CD4-positive, alpha-beta T cell (primary cell): ENCODE measurements around the gene FUT7. TPM values are rescaled to one million over a fixed set of nuclear protein-coding genes. Genes with fewer than 3 reads are reported as not detected.

ENCODE experiments used
- ATAC-seq: fragments of 200-7000 bp; cut with Tn5 transposase; one replicate; pipeline ENCODE4 v1.10.0; 2022; ENCODE audit warnings: mild to moderate bottlenecking; ENCODE audit not compliant: poor library complexity
- CTCF ChIA-PET: fragments of 350-600 bp; sonication (Branson Sonifier 250); formaldehyde crosslinking; loops from one replicate; lab custom pipeline; 2021; ENCODE audit warnings: antibody characterized with exemption, inconsistent platforms; lab: Charles Lee
- POLR2A ChIA-PET: fragments of 350-600 bp; sonication (Branson Sonifier 250); formaldehyde crosslinking; loops from one replicate; lab custom pipeline; 2021; ENCODE audit warnings: antibody characterized with exemption, inconsistent platforms; lab: Charles Lee
- DNase-seq, 14 experiments: peaks; one replicate each; pipeline ENCODE4 v3.0.0-alpha.2; 2013 to 2020; ENCODE audit warnings: mixed read lengths in 2 of 14
- H3K27ac ChIP-seq, 2 donors: one replicate each; pipeline versions ENCODE4 v1.5.1 to v1.7.0; 2013; ENCODE audit warnings: low read length in 2 of 2, low read depth in 1 of 2, mild to moderate bottlenecking in 1 of 2
- H3K27me3 ChIP-seq, 2 experiments: 1 replicate in 1 of 2; 2 replicates in 1 of 2; pipeline versions ENCODE4 v1.6.1 to v1.7.0; 2013; ENCODE audit warnings: low read length in 2 of 2, control low read depth in 1 of 2, mild to moderate bottlenecking in 1 of 2, moderate library complexity in 1 of 2; ENCODE audit not compliant: insufficient read depth in 2 of 2, control insufficient read depth in 1 of 2
- H3K36me3 ChIP-seq: one replicate; pipeline ENCODE4 v1.6.1; 2013; ENCODE audit warnings: low read length, control low read depth; ENCODE audit not compliant: insufficient read depth
- H3K4me1 ChIP-seq: one replicate; pipeline ENCODE4 v1.6.1; 2013; ENCODE audit warnings: low read length, control low read depth; ENCODE audit not compliant: insufficient read depth
- H3K4me3 ChIP-seq: one replicate; pipeline ENCODE4 v1.5.1; 2013; ENCODE audit warnings: mild to moderate bottlenecking, low read length, moderate library complexity
- H3K9me3 ChIP-seq, 2 experiments: 1 replicate in 1 of 2; 2 replicates in 1 of 2; pipeline versions ENCODE4 v1.6.1 to v1.7.0; 2013; ENCODE audit warnings: low read length in 2 of 2, mild to moderate bottlenecking in 2 of 2, control low read depth in 1 of 2, moderate library complexity in 1 of 2; ENCODE audit not compliant: control insufficient read depth in 1 of 2, insufficient read depth in 1 of 2
- H3K27ac Mint-ChIP-seq: one replicate; pipeline ENCODE4 v1.8.0; 2020; ENCODE audit warnings: mixed read lengths
- H3K27me3 Mint-ChIP-seq: one replicate; pipeline ENCODE4 v1.8.0; 2021; ENCODE audit warnings: mixed read lengths
- H3K36me3 Mint-ChIP-seq: one replicate; pipeline ENCODE4 v1.8.0; 2021; ENCODE audit warnings: low read depth, mixed read lengths
- H3K4me1 Mint-ChIP-seq: one replicate; pipeline ENCODE4 v1.8.0; 2021; ENCODE audit warnings: low read depth, mixed read lengths
- H3K4me3 Mint-ChIP-seq: one replicate; pipeline ENCODE4 v1.8.0; 2020; ENCODE audit warnings: mild to moderate bottlenecking, mixed read lengths
- H3K9me3 Mint-ChIP-seq: one replicate; pipeline ENCODE4 v1.8.0; 2020; ENCODE audit warnings: mixed read lengths
- intact Hi-C, 2 experiments: fragments of 100-400 bp; cut with DNase I in 1 of 2; cut with micrococcal nuclease in 1 of 2; formaldehyde crosslinking; loops; one replicate each; pipeline versions ENCODE4 v1.15.1 to v1.9.0; 2023 to 2025; cut with DNase I, micrococcal nuclease
- total RNA-seq, 174 experiments: library from RNA in 2 of 174; stranded (reverse) in 2 of 174; gene quantifications; one replicate each; pipeline ENCODE4 v1.2.3 and lab custom pipeline; 2021 to 2026
- TF ChIP-seq, protein P1 (sequence below): fragments of 200-600 bp; IDR thresholded peaks from one replicate; pipeline ENCODE4 v1.8.0; 2022; ENCODE audit warnings: antibody characterized with exemption, mild to moderate bottlenecking

FUT7 gene
- total RNA-seq, 2 experiments from 2014 or later = 1.7 to 1.8 TPM

- TF ChIP-seq, protein P1, sequence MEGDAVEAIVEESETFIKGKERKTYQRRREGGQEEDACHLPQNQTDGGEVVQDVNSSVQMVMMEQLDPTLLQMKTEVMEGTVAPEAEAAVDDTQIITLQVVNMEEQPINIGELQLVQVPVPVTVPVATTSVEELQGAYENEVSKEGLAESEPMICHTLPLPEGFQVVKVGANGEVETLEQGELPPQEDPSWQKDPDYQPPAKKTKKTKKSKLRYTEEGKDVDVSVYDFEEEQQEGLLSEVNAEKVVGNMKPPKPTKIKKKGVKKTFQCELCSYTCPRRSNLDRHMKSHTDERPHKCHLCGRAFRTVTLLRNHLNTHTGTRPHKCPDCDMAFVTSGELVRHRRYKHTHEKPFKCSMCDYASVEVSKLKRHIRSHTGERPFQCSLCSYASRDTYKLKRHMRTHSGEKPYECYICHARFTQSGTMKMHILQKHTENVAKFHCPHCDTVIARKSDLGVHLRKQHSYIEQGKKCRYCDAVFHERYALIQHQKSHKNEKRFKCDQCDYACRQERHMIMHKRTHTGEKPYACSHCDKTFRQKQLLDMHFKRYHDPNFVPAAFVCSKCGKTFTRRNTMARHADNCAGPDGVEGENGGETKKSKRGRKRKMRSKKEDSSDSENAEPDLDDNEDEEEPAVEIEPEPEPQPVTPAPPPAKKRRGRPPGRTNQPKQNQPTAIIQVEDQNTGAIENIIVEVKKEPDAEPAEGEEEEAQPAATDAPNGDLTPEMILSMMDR = peak; percentile 67
- no peaks in the 10 kb centered on the region for H3K36me3 ChIP-seq
- ATAC-seq = peak; percentile 27
- Mint-ChIP-seq H3K4me1 (peaks cover 44% of the 10 kb centered on the region), H3K36me3 (no peaks in the 10 kb centered on the region), H3K27ac (peak overlapping the region; percentile 55), H3K9me3 (no peaks in the 10 kb centered on the region), H3K4me3 (peak overlapping the region; percentile 90), H3K27me3 (no peaks in the 10 kb centered on the region)
- ChIA-PET POLR2A (interaction anchor here (0.6 to 2.4 kb wide), 8 partner anchors 33 to 301 kb away, joined by 3 to 11 read pairs (median 4); partner anchors contain the start of genes CLIC3, FBXW5, MAN1B1 and PAXX), CTCF (interaction anchor here (0.5 to 3.0 kb wide), 27 partner anchors 10 to 271 kb away, joined by 3 to 23 read pairs (median 4); partner anchors contain the start of genes AJM1, CLIC3, FBXW5 and LCN8)
- no peaks in the 10 kb centered on the region for H3K9me3 ChIP-seq
- intact Hi-C loops = loop anchor here in 1 of 2 experiments (2.0 to 5.0 kb wide), 3 partner anchors 36 to 142 kb away; partner anchors contain the start of gene TRAF2
- peak; percentile 49 to 82 (median 64) for DNase-seq
- no peaks in the 10 kb centered on the region for H3K27me3 ChIP-seq
- peaks cover 82% of the 10 kb centered on the region for H3K4me1 ChIP-seq
- H3K4me3 ChIP-seq = peak overlapping the region; percentile 68
- H3K27ac ChIP-seq = peak overlapping the region in 1 of 2 donors; percentile 7
Measured at GRCh38 chr9:137029058-137029936, 2.6 kb downstream of the FUT7 start.

DNA sequence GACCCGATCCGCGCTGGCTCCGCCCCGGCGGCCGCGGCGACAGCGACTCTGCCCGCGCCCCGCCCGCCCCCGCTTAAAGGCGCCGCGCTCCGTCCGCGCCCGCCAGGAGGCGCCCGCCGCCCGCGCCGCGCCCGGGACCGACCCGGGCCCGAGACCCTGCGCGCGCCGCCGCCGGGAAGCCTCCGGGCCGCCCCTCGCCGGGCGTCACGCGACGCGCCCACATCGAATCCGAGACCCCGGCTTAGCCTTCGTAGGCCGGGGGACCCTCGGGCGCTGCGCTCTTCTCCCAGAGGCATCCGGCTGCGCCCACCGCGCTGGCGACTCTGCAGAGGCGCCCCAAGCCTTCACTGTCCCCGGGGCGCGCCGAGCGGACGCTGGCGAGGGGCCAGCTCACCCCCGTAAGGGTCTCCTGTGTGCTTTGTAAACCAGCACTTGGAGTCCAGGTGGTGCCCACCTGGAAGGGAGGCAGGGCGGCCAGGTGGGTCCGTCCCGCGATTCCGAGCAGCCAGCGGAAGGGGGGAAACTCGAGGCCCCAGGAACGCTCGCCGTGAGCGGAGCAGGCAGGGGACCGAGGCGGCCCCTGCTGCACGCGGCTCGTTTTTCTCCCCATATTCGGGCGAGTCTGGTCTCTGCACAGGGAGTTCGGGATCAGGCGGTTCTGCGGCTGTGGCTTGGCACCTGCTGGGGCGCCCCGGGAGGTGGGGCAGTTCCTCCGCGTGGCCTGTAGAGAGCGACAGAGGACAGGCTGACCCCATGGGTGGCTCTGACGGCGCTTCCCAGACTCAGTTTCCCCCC is 3.4 kb downstream of the FUT7 start:
- Mint-ChIP-seq H3K36me3 (no peaks in the 10 kb centered on the region), H3K27ac (peak overlapping the region; percentile 55), H3K27me3 (no peaks in the 10 kb centered on the region), H3K9me3 (no peaks in the 10 kb centered on the region), H3K4me1 (peaks cover 39% of the 10 kb centered on the region), H3K4me3 (peak overlapping the region; percentile 85)
- DNase-seq (peak in 13 of 14 experiments; percentile 44 to 92 (median 65)), ATAC-seq (peak; percentile 62)
- H3K27ac ChIP-seq = no peak overlapping the region
- peak overlapping the region; percentile 68 for H3K4me3 ChIP-seq
- H3K27me3 ChIP-seq = no peaks in the 10 kb centered on the region
- intact Hi-C loops = loop anchor here in 1 of 2 experiments (1.0 to 5.0 kb wide), 4 partner anchors 36 to 141 kb away; partner anchors contain the start of genes FBXW5 and TRAF2
- CTCF ChIA-PET = interaction anchor here (0.7 to 3.0 kb wide), 23 partner anchors 11 to 270 kb away, joined by 3 to 23 read pairs (median 4); partner anchors contain the start of genes AJM1, CLIC3, FBXW5 and LCN8
- H3K9me3 ChIP-seq = no peaks in the 10 kb centered on the region
- H3K36me3 ChIP-seq = no peaks in the 10 kb centered on the region
- POLR2A ChIA-PET = interaction anchor here (0.6 to 2.4 kb wide), 7 partner anchors 32 to 300 kb away, joined by 3 to 11 read pairs (median 5); partner anchors contain the start of genes CLIC3, FBXW5, PAXX and TRAF2
- H3K4me1 ChIP-seq = peaks cover 80% of the 10 kb centered on the region
- TF ChIP-seq, protein P1 = no peak
